ENCODE results near the gene CDK17.
"Not testable (repeated sequence)": the region's sequence is repeated elsewhere in the genome, so short reads cannot be mapped to it uniquely, and the experiment has no call there.

Gene CDK17

DNA sequence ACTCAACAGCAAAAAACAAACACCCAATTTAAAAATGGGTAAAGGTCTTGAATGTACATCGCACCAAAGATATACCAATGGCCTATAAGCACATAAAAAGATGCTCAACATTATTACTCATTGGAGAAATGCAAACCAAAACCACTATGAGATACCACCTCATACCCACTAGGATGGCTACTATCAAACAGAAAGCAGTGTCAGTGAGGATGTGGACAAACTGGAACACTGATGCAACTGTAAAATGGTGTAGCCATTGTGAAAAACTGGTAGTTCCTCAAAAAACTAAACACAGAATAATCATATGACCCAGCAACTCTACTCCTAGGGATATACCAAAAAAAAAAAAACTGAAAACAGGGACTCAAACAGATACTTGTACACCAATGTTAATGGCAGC is 49.3 kb downstream of the CDK17 start:
- DNase-seq = peak; percentile 82

DNA sequence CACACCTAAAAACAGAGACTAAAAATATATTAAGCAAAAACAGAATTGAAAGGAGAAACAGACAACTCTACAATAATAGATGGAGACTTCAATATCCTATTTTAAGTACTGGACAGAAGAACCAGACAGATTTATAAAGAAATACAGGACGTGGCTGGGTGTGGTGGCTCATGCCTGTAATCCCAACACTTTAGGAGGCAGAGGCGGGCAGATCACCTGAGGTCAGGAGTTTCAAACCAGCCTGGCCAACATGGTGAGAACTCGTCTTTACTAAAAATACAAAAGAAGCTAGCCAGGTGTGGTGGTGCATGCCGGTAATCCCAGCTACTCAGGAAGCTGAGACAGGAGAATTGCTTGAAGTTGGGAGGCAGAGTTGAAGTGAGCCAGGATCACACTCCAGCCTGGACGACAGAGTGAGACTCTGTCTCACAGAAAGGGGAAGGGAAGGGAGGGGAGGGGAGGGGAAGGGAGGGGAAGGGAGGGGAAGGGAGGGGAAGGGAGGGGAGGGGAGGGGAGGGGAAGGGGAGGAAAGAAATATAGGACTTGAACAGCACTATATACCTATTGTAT is 53.0 kb downstream of the CDK17 start:
- DNase-seq = peak; percentile 58

DNA sequence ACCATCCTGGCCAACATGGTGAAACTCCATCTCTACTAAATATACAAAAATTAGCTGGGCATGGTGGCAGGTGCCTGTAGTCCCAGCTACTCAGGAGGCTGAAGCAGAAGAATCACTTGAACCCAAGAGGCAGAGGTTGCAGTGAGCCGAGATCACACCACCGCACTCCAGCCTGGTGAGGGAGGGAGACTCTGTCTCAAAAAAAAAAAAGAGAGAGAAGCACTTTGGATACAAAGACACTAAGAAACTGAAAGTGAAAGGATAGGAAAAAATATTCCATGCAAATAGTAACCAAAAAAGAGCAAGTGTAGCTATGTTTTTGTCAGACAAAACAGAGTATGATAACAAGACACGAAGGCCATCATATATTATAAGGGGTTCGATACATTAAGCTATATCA is 53.5 kb downstream of the CDK17 start:
- DNase-seq = peak; percentile 86

GRCh38 chr12:96344124-96344695 is 56.0 kb downstream of the CDK17 start:
- DNase-seq = no peak

DNA sequence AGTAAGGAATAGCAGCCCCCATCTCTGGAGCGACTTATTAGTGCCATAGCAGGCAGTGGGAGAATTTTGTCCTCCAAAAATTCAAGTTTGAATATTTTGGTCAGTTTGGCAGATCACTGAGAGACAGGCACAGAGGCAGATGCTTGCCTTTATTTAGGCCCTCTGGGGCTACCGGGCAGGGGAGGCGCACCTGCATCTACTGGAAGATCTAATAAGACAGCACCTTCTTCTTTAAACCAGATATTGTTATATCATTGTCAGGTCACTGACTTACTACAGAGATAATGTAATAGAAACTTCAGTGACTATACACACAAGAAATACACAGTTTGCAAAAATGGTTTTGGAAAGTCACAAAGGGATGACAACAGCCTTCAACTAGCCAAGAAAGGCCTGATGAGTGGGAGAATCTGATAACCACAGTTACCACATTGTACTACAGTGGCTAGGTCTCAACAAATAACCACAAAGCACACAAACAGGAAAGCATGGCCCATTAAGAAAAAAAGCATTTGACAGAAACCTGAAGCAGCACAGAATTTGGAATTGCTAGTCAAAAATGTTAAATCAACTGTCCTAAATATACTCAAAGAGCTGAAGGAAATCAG is 56.8 kb downstream of the CDK17 start:
- peak; percentile 77 for DNase-seq

- not testable (repeated sequence) for DNase-seq
Observed at GRCh38 chr12:96339666-96340065, 60.6 kb downstream of the CDK17 start.

DNA sequence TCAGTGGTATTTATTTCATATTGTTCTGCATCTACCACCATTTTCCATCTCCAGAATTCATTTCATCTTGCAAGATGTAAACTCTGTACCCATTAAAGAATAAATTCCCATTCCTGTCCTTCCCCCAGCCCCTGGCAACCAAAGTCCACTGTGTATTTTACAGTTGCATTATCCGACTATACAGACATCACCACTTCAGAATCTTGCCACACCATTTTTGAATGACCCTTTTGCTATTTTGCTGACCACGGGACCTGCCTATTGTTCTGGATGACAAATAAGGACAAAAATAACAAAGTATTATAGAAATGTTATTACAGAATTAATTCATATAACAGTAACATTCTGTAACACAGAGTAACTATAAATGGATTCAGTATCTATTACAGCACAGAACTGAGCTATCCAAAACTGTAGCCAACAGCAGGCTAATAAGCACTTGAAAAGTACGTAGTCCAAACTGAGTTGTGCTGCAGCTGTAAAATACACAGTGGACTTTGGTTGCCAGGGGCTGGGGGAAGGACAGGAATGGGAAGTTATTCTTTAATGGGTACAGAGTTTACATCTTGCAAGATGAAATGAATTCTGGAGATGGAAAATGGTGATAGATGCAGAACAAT is 61.3 kb downstream of the CDK17 start:
- DNase-seq = no peak

- DNase-seq = no peak
Observed at GRCh38 chr12:96337953-96338352, 62.3 kb downstream of the CDK17 start.

GRCh38 chr12:96336489-96336888 is 63.8 kb downstream of the CDK17 start:
- DNase-seq = no peak

GRCh38 chr12:96335270-96335669 is 65.0 kb downstream of the CDK17 start:
- no peak for DNase-seq

DNA sequence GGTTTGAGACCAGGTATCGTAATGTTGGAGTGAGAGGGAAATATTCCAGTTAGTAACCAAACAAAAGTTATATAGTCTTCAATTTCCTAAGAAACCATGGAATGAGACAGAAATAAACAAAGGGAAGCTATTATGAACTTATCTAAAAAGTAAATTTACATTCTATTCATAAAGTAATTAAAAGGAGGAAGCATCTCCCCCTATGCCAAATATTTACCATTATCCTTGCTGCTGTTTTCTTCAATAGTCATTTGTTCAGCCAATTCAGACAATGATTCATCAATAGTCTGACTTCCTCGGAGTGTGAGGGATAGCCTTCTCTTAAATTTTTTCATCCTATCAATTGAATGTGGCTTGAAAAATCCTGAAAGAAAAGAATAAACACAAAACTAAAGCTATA is 65.7 kb downstream of the CDK17 start:
- DNase-seq = no peak

DNA sequence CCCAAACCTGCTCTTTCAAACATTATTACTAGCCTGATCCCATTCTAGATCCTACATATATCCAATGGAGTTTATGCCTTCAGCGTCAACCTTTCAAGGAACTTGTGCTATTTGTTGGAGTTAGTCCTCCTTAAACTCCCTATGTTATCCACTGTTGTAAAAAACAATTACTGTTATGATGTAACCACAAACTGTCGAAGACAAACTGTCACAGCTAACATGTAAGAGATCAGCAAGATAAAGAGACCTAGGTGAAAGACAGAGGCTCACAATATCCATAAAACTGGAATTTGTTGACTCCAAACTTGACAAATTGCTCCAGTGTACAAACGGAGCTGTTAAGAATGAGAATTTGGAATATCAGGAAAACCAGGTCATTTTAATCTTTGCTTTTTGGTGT is 70.7 kb downstream of the CDK17 start:
- DNase-seq = peak; percentile 67

GRCh38 chr12:96329018-96329417 is 71.2 kb downstream of the CDK17 start:
- no peak for DNase-seq

DNA sequence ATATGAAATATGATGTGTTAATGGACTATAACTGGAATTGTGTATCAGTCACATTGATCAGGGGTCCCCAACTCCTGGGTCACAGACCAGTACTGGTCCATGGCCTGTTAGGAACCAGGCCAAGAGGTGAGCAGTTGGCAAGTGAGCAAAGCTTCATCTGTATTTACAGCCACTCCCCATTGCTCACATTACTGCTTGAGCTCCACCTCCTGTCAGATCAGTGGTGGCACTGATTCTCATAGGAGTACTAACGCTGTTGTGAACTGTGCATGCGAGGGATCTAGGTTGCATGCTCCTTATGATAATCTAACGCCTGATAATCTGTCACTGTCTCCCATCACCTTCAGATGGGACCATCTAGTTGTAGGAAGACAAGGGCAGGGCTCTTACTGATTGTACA is 72.3 kb downstream of the CDK17 start:
- DNase-seq = no peak

- no peak for DNase-seq
Observed at GRCh38 chr12:96327346-96327745, 72.9 kb downstream of the CDK17 start.

GRCh38 chr12:96326628-96327227 is 73.5 kb downstream of the CDK17 start:
- DNase-seq = no peak

- no peak for DNase-seq
Observed at GRCh38 chr12:96323906-96324305, 76.3 kb downstream of the CDK17 start.

- DNase-seq = no peak
Observed at GRCh38 chr12:96322720-96323119, 77.5 kb downstream of the CDK17 start.

DNA sequence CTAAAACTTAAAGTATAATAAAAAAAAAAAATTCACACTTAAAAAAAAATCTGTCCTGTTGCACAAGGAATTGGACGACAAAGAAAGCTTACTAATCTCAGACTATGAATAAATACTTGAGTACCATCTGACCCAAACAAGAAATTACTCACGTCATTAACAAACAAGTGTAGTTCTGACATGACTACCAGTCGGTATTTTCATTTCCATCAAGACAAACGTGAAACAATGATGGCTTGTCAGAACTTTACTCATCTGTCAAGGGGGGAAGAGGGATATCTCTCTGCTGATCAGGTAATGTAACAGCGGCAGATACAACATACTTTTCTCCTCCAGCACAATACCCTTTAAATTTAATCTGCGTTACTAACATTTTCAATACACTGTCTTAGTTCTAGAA is 78.3 kb downstream of the CDK17 start:
- no peak for DNase-seq

DNA sequence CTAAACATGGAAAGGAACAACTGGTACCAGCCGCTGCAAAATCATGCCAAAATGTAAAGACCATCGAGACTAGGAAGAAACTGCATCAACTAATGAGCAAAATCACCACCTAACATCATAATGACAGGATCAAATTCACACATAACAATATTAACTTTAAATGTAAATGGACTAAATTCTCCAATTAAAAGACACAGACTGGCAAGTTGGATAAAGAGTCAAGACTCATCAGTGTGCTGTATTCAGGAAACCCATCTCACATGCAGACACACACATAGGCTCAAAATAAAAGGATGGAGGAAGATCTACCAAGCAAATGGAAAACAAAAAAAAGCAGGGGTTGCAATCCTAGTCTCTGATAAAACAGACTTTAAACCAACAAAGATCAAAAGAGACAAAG is 82.4 kb downstream of the CDK17 start:
- not testable (repeated sequence) for DNase-seq

DNA sequence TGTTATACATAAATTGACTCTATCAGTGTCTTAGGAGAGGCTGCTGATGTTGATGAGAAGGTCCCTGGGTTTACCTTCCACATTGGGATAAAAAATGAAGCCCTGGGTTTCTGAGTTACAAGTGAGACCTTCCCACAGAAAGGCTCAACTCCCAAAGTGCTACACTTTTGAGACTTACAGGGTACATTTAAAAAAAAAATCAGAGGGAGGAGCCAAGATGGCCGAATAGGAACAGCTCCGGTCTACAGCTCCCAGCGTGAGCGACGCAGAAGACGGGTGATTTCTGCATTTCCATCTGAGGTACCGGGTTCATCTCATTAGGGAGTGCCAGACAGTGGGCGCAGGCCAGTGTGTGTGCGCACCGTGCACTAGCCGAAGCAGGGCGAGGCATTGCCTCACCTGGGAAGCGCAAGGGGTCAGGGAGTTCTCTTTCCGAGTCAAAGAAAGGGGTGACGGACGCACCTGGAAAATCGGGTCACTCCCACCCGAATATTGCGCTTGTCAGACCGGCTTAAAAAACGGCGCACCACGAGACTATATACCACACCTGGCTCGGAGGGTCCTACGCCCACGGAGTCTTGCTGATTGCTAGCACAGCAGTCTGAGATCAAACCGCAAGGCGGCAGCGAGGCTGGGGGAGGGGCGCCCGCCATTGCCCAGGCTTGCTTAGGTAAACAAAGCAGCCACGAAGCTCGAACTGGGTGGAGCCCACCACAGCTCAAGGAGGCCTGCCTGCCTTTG is 84.3 kb downstream of the CDK17 start:
- DNase-seq = peak; percentile 20

DNA sequence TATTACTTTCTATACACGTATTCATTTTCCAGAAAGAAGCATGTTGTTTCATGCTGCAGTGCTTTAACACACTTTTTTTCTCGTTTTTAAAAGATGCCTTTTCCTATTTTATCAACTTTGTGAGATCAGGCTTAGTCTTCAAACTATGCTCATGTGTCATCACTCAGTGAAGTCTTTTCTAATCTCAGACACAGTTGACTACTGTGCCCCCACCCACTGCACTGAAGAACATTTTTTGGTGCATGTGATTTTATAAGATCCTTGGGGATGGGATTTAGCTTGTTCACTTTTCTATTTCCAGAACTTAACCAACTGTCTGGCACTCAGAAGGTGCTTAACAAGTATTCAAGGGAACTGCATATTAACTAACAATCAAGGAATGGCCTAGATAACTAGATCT is 85.5 kb downstream of the CDK17 start:
- DNase-seq = no peak

- DNase-seq = no peak
Observed at GRCh38 chr12:96313606-96314005, 86.6 kb downstream of the CDK17 start.
